Kidney glomerular epithelial cell (primary cell): ENCODE measurements around the gene C19orf18.

Experiments
- DNase-seq: peaks from one replicate; lab custom pipeline; 2025; lab: John Stamatoyannopoulos, UW

The C19orf18 gene

DNA sequence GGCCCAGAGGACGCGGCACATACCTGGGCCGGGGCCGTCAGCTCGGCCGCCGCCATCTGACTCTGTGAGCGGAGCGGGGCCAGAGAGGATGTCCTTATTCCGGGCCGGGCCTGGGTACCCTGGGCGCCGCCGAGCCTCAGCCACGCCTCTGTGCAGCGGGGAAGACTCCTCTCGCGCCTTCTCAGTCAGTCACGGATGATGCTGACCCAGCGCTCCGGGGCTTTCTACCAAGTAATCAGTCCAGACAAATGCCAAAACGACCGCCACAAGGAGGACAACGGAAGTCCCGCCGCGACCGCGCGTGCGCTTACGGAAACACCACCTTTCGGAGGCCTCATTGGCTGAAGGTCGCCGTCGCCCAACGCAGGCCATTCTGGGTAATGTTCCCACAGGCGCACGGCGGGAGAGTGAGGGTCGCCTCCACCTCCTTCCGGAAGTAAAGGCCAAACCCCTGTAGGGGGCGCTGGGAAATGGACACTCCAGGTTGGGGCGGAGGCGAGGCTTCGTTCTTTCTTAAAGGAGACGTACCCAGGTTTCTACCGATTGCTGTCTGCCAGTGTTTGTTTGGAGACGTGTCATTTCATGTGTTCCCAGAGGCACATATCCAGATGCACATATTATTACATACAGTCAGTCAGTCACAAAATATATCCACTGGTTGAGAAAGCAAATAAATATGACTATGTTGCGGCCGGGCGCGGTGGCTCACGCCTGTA lies 26.8 kb downstream of the C19orf18 start, which contains the start of gene ZNF256:
Gene ZNF256 (minus strand): TSS at position 288 of the 716 bp plus-strand sequence. CDS start 232 bp downstream, at position 56.
- peak; percentile 83 for DNase-seq

DNA sequence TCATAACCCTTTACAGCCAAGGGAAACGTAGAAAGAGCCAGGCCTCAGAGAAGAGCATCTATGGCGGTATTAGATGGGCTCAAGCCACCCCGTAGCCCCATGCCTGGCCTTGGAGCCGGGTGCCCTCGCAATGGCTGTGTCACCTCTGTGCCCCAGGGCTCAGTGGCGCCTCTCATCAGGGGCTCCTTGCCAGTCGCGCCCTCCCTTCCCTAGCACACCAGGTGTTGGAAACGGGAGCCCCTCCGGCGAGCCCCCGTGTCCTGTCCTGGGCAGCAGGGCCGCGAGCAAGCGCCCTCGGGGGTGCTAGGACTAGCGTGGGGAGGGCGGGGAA lies 27.3 kb downstream of the C19orf18 start:
- no peak for DNase-seq

DNA sequence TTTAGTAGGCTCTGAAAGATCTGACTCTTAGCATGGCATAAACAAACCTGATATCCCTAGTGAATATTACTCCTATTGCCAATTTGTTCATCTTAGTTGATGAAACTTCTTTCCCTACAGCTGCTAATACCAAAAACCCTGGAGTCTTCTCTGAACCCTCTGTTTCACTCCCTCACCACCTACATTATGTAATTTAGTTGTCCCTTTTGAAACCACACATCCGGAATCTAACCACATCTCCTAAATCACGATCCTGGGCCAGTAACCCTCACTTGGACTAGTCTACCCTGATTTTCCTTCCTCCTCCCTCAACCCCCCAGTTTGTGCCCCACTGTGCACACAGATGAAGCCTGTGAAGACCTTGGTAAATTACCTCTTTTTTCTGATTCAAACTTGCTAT lies 28.0 kb downstream of the C19orf18 start:
- DNase-seq = no peak

DNA sequence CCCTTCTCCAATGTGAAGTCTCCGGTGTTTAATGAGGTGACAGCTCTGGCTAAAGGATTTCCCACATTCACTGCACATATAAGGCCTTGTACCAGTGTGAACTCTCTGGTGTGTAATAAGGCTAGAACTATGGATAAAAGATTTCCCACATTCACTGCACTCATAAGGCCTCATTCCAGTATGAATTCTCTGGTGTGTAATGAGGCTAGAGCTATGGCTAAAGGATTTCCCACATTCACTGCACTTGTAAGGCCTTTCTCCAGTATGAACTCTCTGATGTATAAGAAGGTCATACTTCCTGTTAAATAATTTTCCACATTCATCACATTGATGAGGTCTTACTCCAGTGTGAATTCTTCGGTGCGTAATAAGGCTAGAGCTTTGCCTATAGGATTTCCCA lies 32.7 kb downstream of the C19orf18 start:
- no peak for DNase-seq

DNA sequence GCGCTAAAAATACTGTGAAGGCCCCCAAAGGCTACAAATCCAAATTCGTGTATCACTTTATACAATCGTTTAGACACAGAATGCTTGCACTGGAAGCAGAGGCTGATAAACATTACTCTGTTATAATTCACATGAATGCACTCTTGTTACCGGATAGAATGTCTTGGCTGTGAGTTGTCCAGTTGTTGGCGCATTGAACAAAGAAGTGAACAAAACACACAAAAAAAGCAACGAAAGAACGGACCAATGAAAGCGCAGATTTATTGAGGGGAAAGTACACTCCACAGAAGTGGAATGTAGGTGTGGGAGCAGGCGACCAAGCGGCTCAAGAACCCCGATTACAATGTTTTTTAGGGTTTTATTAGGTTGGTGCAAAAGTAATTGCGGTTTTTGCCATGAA lies 38.6 kb downstream of the C19orf18 start:
- no peak for DNase-seq

DNA sequence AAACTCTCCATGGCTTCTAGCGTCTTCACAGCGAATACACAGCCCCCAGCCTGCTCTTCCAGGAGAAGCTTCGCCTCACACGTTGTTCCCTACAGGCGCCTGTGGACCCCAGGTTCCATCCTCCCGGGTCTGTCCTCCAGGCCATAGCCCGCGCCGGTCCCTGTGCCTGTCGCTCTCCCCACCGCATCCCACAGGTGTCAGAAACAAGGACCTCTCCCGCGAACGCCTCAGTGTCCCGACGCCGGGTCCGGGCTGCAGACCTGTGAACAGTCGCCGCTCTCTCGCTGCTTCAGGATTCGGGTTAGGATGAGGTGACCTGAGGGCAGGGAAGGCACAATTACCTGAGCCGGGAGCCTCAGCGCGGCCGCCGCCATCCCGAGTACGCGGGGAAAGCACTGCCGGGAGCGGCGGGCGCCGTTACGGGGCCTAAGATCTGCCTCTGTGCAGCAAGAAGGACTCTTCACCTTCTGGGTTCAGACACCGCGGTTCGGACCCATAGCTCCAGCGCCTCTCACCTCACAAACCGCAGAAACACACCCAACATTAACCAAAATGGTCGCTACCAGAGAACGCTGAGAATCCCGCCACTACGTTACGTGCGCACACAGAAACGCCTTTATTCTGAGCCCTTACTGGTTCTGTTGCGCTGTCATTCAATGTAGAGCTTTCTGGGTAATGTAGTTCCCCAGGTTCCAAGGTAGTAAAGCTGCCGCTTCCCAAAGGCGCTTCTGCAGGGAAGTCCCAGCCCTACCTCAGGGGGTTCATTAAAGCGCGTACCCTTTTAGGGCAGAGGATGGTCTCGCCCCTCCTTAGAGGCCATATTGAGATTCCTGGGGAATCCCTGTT lies 39.3 kb downstream of the C19orf18 start, which contains the start of gene ZNF418:
Gene ZNF418 (minus strand): TSS at position 583 of the 846 bp plus-strand sequence. CDS start 1,580 bp downstream, outside the sequence.
- peak; percentile 85 for DNase-seq

DNA sequence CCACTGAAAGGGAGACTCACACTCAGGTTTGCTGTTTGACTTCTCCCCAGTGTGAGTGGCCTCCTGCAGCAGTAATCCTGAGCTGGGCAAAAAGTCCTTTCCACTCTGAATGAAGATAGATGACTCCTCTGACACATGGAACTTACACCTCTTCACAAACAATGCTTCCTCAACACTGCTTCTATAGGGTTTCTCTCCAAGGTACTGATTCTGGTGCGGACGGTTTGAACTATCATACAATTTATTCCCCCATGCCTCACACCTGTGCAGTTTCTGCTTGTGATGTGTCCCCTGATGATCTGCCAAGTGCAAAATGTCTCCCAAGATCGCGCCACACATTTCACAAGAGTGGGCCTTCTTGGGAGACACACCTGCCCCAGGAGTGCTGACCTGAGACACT lies 46.7 kb downstream of the C19orf18 start:
- DNase-seq = no peak

DNA sequence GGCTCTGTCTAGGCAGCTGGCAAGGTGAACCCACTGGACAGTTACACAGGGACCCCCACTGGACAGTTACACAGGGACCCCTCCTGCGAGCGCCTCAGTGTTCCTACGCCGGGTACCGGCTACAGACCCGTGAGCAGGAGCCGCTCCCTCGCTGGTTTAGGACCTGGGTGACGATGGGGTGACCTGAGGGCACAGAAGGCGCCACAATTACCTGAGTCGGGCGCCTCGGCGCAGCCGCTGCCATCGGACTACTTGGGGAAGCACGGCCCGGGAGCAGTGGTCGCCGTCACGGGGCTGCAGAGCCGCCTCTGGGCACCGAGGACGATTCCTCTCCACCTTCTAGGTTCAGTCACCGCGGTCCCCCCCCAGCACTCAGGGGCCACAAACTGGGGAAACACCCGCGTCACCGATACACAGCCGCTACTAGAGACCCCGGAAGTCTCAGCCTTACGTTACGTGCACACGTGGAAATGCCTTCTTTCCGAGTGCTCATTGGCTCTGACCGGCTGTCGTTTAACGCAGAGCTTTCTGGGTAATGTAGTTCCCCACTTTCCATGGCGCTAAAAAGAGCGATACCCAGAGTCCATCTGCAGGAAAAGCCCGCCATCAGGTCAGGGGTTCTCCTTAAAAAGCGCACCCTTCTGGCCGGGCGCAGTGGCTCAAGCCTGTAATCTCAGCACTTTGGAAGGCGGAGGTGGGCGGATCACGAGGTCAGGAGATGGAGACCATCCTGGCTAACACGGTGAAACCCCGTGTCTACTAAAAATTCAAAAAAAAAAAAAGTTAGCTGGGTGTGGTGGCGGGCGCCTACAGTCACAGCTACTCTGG lies 58.0 kb downstream of the C19orf18 start, which contains the start of gene ZNF417:
Gene ZNF417 (minus strand): TSS at position 425 of the 828 bp plus-strand sequence. CDS start 181 bp downstream, at position 244.
- peak; percentile 96 for DNase-seq

DNA sequence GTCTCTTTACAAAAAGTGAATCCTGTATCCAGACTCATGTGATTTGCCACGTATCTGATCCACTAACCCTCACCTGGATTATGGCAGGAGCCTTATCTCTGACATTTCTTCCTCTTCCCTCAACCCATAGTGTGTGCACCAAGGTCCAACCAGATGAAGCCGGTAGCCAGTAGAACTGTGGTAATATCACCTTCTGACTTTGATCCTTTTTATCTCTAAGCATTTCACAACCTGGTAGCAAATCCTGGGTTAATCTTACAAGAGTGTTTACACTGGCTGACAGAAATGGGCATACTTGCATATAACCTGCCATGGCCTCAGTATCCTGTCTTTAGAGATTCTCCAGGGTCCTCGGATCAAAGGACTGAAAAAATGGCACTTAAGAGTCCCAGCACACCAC lies 59.8 kb downstream of the C19orf18 start:
- no peak for DNase-seq
